Kidney (tissue), 14 donors: ENCODE results near the gene VPS8. TPM values are rescaled to one million over a fixed set of nuclear protein-coding genes. Genes with fewer than 3 reads are reported as not detected.

Source experiments
- DNase-seq, 5 donors: peaks; one replicate each; pipeline ENCODE4 v3.0.0-alpha.2; 2013 to 2020
- FAIRE-seq: peaks from 2 replicates; lab custom pipeline; 2012; peaks lifted over from hg19 to GRCh38; lab: Jason Lieb, UNC
- H3K27ac ChIP-seq, 2 donors: one replicate each; pipeline ENCODE4 v1.7.0; 2013; ENCODE audit warnings: low read depth in 2 of 2, low read length in 2 of 2, inconsistent platforms in 1 of 2
- H3K27me3 ChIP-seq: one replicate; pipeline ENCODE4 v1.7.1; 2013; ENCODE audit warnings: low read length, inconsistent platforms; ENCODE audit not compliant: control insufficient read depth, insufficient read depth
- H3K36me3 ChIP-seq, 3 donors: one replicate each; pipeline versions ENCODE4 v1.7.0 to v1.7.1; 2013; ENCODE audit warnings: low read length in 3 of 3, control low read depth in 1 of 3, inconsistent platforms in 1 of 3; ENCODE audit not compliant: insufficient read depth in 3 of 3, control insufficient read depth in 2 of 3
- H3K4me1 ChIP-seq, 3 donors: one replicate each; pipeline versions ENCODE4 v1.7.0 to v1.7.1; 2013; ENCODE audit warnings: low read length in 3 of 3, inconsistent platforms in 1 of 3, low read depth in 1 of 3; ENCODE audit not compliant: control insufficient read depth in 2 of 3, insufficient read depth in 2 of 3
- H3K4me3 ChIP-seq, 3 donors: one replicate each; pipeline versions ENCODE4 v1.7.0 to v1.8.1; 2013; ENCODE audit warnings: low read length in 3 of 3, control low read depth in 1 of 3, inconsistent platforms in 1 of 3
- H3K9ac ChIP-seq, 3 donors: one replicate each; pipeline versions ENCODE4 v1.7.0 to v1.7.1; 2013; ENCODE audit warnings: low read length in 3 of 3, control low read depth in 1 of 3, inconsistent platforms in 1 of 3
- H3K9me3 ChIP-seq, 3 donors: one replicate each; pipeline versions ENCODE4 v1.7.0 to v1.7.1; 2013; ENCODE audit warnings: low read length in 3 of 3, control low read depth in 1 of 3, inconsistent platforms in 1 of 3; ENCODE audit not compliant: control insufficient read depth in 2 of 3, insufficient read depth in 1 of 3
- CTCF ChIP-seq: IDR thresholded peaks from 3 replicates; pipeline ENCODE4 v1.5.1; 2012; ENCODE audit warnings: mild to moderate bottlenecking, moderate library complexity, borderline replicate concordance; ENCODE audit not compliant: insufficient read depth; ENCODE audit errors: extremely low read depth
- intact Hi-C: fragments of 100-400 bp; cut with DNase I; formaldehyde crosslinking; loops from one replicate; pipeline ENCODE4 v1.11.1; 2022
- polyA plus RNA-seq: library from polyadenylated mRNA; stranded (reverse); fragments of 350-450 nt; fragmentation: Illumina TruSeq; extraction: RNeasy Lipid Tissue Mini Kit (QIAGEN cat#74804); gene quantifications from one replicate; pipeline ENCODE4 v1.2.3, GENCODE V29; 2014; ENCODE audit warnings: low read depth, low replicate concordance; ENCODE audit not compliant: insufficient read depth
- total RNA-seq: library from RNA; stranded (reverse); fragmentation: NEBNext Ultra II Directional; extraction: Animal tissue kit (Norgen Biotek cat#: 25700); gene quantifications from one replicate; pipeline ENCODE4 v1.2.1, GENCODE V29; 2021
- donor health status: control.
- donor health status: control.
- donor health status: control.
- donor health status: control.
- donor health status: control.
- donor health status: DM: yes; HTN: yes; CAD: no.
- donor health status: Normal renal cell carcinoma (clear cell type).

Gene VPS8
- total and polyA plus RNA-seq, 2 donors from 2014 or later: 10.8 to 55.0 TPM

DNA sequence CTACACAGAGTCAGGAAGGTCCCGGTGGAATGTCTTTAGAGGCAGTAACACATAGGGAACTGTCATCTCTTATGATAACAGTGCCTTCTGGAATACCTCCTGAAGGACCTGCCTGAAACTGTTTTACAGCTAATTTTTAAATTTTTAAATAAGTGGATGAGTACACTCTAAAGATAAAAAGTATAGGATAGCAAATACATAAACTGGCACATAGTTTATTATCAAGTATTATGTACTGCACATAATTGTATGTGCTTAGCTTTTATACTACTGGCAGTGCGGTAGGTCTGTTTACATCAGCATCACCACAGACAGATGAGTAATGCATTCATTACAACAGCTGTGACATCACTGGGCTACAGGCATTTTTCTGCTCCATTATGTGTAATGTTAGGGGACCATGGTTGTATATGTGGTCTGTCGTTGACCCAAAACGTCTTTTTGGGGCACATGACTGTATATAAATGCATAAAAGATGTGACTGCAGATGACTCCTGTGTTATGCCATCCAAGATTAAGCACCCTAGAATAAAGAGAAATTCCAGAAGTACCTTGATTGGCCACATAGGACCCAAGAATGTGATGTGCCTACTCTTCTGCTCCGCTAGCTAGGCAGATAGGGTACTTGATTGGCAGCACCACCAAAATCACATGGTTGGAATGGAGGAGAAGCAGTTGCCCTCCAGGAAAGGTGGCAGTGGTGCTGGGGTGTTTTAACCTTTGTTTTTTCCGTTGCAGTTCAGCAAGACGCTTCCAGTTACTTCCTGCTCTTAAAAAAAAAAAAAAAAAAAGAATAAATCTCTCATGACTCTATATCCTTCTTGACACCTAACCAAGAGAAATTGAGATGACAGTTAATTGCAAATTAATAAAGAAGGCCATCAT is 3.3 kb downstream of the VPS8 start:
- DNase-seq (no peak), FAIRE-seq (no peak)
- Histone ChIP-seq H3K27ac (no peak overlapping the region), H3K9ac (no peak overlapping the region), H3K27me3 (no peaks in the 10 kb centered on the region), H3K36me3 (no peaks in the 10 kb centered on the region), H3K4me3 (no peak overlapping the region), H3K9me3 (no peaks in the 10 kb centered on the region), H3K4me1 (peaks cover 0 to 7% (median 7%) of the 10 kb centered on the region in 3 donors)
- no peak for TF ChIP-seq CTCF
- intact Hi-C loops: no loop called here

DNA sequence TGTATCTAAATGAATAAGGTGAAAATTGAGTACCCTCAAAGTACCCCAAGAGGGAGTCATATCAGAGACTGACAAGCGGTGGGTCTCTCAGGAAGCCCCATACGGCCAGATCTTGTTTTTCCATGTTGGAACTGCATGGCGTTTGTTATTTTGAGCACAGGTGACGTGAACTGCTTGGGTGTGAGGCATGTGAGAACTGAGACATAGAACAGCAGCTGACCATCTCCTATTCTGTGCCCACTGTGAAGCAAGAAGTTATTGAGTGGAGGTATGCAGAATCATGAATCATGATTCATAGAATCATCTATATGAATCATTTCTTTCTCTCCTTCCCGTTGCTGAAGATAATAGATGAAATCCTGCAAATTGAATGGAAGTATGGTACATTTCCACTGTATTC is 4.6 kb downstream of the VPS8 start:
- no peak for FAIRE-seq

DNA sequence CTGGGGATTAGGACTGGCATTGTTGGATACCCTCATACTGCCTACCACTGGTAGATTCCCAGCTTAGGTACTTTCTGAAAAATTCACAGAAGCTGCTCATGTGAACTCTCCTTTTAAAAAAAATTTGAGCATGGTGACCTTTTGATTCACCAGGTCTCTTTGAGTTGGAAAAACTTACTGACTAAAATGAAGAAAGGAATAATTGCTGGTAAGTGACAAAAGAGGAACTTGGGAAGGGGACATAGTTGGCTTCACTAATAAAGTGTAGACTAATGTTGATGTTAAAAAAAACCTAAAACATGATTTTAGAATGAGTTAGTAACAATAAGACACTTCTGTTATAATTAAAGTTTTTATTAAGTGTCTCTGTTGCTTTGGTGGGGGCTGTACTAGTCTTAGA is 8.6 kb downstream of the VPS8 start:
- Histone ChIP-seq H3K36me3 (no peaks in the 10 kb centered on the region), H3K4me1 (no peaks in the 10 kb centered on the region), H3K4me3 (no peak overlapping the region), H3K27ac (no peak overlapping the region), H3K27me3 (no peaks in the 10 kb centered on the region), H3K9ac (no peak overlapping the region), H3K9me3 (no peaks in the 10 kb centered on the region)
- no peak for DNase-seq
- FAIRE-seq: no peak
- intact Hi-C loops: no loop called here
- TF ChIP-seq CTCF: no peak

More for the DNA sequence above, 4.6 kb downstream of the VPS8 start:
- H3K9ac ChIP-seq: no peak overlapping the region
- no peaks in the 10 kb centered on the region for H3K36me3 ChIP-seq
- H3K27me3 ChIP-seq: no peaks in the 10 kb centered on the region
- intact Hi-C loops: no loop called here
- no peak for TF ChIP-seq CTCF
- peaks cover 0 to 7% (median 7%) of the 10 kb centered on the region in 3 donors for H3K4me1 ChIP-seq
- no peak overlapping the region for H3K27ac ChIP-seq
- no peaks in the 10 kb centered on the region for H3K9me3 ChIP-seq
- DNase-seq: no peak
- H3K4me3 ChIP-seq: no peak overlapping the region
